H1 (cell line): ENCODE results near the gene SNORC. TPM values are rescaled to one million over a fixed set of nuclear protein-coding genes. Genes with fewer than 3 reads are reported as not detected.

Experiments used
- ATF2 ChIP-seq: IDR thresholded peaks from 2 replicates; pipeline ENCODE4 v1.6.1; 2012; ENCODE audit warnings: low read length, inconsistent platforms
- CHD7 ChIP-seq: fragments of 300-600 bp; sonication (generic); IDR thresholded peaks from 2 replicates; pipeline ENCODE4 v1.7.1; 2012; ENCODE audit warnings: low read length, moderate library complexity, mild to moderate bottlenecking, inconsistent platforms; ENCODE audit not compliant: insufficient replicate concordance
- GTF2F1 ChIP-seq: IDR thresholded peaks from 2 replicates; pipeline ENCODE4 v1.6.1; 2012; ENCODE audit warnings: low read depth, low read length, improper control_type of control experiment, borderline replicate concordance
- MAFK ChIP-seq: IDR thresholded peaks from 2 replicates; pipeline ENCODE4 v1.6.1; 2012; ENCODE audit warnings: low read depth, mild to moderate bottlenecking, improper control_type of control experiment, low read length
- POLR2AphosphoS5 ChIP-seq: IDR thresholded peaks from 2 replicates; pipeline ENCODE4 v1.6.1; 2011; ENCODE audit warnings: low read depth, low read length
- POU5F1 ChIP-seq: IDR thresholded peaks from 2 replicates; pipeline ENCODE4 v1.6.1; 2011; ENCODE audit warnings: low read depth, mild to moderate bottlenecking, low read length, moderate library complexity
- RNF2 ChIP-seq: fragments of 200-900, 300-1000 bp; sonication (generic); IDR thresholded peaks from 2 replicates; pipeline ENCODE4 v1.7.1; 2016; ENCODE audit warnings: borderline replicate concordance, low read depth, mild to moderate bottlenecking, antibody characterized with exemption, low read length; ENCODE audit not compliant: poor library complexity, severe bottlenecking; ENCODE audit errors: missing control alignments
- TAF1 ChIP-seq: IDR thresholded peaks from 2 replicates; pipeline ENCODE4 v1.6.1; 2011; ENCODE audit warnings: mild to moderate bottlenecking, low read depth, low read length
- polyA plus RNA-seq, 7 experiments: library from polyadenylated mRNA; depleted of rRNA in 3 of 7; stranded (reverse) in 5 of 7; unstranded in 2 of 7; fragments of >200 nt in 5 of 7; fragments of 200-250 nt in 2 of 7; gene quantifications; 1 replicate in 5 of 7; 2 replicates in 1 of 7; 4 replicates in 1 of 7; pipeline versions ENCODE4 v1.2.1 to v1.2.3, GENCODE V29; 2011 to 2013; ENCODE audit warnings: missing spikeins in 2 of 7, mixed read lengths in 2 of 7
- total RNA-seq: library from RNA; stranded (reverse); fragmentation: NEBNext Ultra II Directional; extraction: Animal tissue kit (Norgen Biotek cat#: 25700); gene quantifications from 2 replicates; pipeline ENCODE4 v1.2.1, GENCODE V29; 2021

SNORC gene
- total and polyA plus RNA-seq, 2 of the 8 experiments (the other 6 are each of a cell fraction or from before 2014, with no cell fraction given) = 1.6 to 1.8 TPM

- TF ChIP-seq CHD7 = no peak
- no peak for TF ChIP-seq TAF1
- no peak for TF ChIP-seq POU5F1
- TF ChIP-seq RNF2 = no peak
- TF ChIP-seq MAFK = no peak
- no peak for TF ChIP-seq POLR2AphosphoS5
- no peak for TF ChIP-seq GTF2F1
- TF ChIP-seq ATF2 = no peak
Observed at GRCh38 chr2:232896720-232897597, 26.9 kb downstream of the SNORC start (continued).
